GM18502 (cell line): Measurements from ENCODE around the gene SIRT6.
"Not testable (repeated sequence)": the region's sequence is repeated elsewhere in the genome, so short reads cannot be mapped to it uniquely, and the experiment has no call there.

ENCODE experiments used
- ATAC-seq: cut with Tn5 transposase; IDR thresholded peaks from one replicate; pipeline ENCODE4 v1.9.1; 2021; ENCODE audit warnings: mild to moderate bottlenecking; ENCODE audit not compliant: unreplicated experiment, poor library complexity

SIRT6 gene

GRCh38 chr19:4200940-4201542, 18.7 kb upstream of the SIRT6 start:
- ATAC-seq: no peak

DNA sequence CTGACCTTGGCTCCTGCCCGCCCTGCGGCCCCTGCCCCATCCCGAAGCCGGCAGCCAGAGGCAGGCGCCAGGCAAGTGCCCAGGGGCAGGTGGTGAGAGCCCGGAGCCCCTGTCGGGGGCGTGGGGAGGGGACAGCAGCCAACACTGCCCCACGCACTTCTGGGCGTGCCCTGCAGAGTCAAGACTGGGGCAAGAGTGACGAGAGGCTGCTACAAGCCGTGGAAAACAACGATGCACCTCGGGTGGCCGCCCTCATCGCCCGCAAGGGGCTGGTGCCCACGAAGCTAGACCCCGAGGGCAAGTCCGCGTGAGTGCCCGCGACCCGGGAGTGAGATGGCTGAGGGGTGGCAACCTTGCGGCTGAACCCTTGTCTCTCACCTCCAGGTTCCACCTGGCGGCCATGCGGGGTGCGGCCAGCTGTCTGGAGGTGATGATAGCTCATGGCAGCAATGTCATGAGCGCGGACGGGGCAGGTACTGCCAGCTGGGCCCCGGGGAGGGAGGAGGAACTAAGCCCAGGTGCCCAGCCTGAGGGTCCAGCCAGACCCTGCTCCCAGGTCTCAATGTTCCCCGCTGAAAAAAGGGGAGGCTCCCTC, 17.4 kb upstream of the SIRT6 start:
- no peak for ATAC-seq

GRCh38 chr19:4198467-4199126, 16.2 kb upstream of the SIRT6 start:
- ATAC-seq: no peak

GRCh38 chr19:4197625-4198466, 15.5 kb upstream of the SIRT6 start:
- no peak for ATAC-seq

DNA sequence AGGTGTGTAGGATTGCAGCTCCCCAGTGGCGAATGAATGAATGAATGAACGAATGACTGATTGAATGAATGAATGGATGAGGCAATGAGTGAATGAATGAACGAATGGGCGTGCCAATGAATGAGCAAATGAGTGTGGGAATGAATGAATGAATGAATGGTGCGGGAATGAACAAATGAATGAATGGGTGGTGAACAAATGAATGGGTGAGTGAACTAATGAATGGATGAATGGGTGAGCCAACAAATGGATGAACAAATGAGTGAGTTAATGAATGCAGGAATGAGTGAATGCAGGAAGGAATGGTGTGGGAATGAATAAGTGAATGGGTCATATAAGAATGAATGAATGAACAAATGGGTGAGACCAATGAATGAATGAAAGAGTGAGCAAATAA, 14.9 kb upstream of the SIRT6 start:
- no peak for ATAC-seq

DNA sequence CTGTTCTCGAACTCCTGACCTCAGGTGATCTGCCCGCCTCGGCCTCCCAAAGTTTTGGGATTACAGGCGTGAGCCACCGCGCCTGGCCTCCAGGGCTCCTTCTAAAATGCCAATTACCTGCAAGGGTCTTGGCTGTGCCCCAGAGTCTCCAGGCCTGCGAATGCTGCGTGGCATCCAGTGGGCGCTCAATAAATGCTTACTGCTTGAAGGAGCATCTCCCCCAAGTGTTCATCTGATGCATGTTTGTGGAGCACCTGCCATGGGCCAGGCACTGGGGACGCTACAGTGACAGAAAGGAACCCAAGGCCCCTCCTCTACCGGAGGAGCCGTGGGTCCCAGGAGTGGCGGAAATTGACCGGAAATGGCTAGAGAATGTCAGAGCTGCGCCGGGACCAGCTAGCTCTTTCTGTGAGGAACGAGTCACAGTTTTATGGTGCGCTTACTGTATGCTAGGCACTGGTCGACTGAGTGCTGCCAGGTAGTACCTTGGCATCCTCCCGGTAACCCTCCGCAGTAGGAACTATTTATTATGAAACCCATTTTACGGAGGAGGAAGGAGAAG, 14.3 kb upstream of the SIRT6 start:
- no peak for ATAC-seq

- ATAC-seq: no peak
Measured at GRCh38 chr19:4196009-4196408, 13.6 kb upstream of the SIRT6 start.

DNA sequence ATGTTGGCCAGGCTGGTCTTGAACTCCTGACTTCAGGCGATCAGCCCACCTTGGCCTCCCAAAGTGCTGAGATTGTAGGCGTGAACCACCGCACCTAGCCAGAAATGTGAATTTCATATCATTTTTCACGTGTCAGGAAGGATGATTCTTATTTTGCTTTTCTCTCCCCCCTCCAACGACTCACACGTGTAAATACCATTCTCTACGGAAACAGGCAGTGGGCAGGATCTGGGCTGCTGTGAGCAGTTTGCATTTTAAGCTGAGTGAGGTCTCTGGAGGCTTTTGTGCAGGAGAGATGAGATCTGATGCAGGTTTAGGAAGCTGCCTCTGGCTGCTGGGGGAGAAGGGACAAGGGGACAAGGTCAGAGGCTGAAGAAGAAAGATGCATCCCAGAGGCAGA, 12.0 kb upstream of the SIRT6 start:
- ATAC-seq: no peak

DNA sequence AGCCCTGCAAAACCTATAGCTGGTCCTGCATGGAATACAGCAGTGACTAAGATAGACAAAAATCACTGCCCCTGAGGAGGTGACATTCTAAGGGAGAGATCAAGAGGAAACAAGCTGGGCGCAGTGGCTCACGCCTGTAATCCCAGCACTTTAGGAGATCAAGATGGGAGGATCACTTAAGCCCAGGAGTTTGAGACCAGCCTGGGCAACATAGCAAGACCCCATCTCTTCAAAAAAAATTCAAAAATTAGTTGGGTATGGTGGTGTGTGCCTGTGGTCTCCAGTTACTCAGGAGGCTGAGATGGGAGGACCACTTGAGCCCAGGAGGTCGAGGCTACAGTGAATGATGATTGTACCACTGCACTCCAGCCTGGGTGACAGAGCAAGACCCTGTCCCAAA, 10.2 kb upstream of the SIRT6 start:
- ATAC-seq: not testable (repeated sequence)

DNA sequence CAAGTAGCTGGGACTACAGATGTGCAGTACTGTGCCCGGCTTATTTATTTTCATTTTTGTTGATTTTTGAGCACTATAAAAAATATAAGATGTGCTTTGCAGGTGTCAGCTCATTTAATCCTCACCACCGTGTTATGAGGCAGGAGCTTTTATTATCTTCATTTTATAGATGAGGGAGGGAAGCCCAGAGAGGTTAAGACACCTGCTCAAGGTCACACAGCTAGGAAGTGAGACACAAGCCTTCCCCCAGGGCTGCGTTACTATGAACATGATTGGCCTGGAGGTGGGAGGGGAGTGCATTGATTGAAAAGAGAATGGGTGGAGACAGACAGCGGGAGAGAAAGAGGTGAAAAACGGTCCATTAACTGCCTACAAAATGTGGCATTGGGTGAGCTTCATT, 7.3 kb upstream of the SIRT6 start:
- ATAC-seq: no peak

DNA sequence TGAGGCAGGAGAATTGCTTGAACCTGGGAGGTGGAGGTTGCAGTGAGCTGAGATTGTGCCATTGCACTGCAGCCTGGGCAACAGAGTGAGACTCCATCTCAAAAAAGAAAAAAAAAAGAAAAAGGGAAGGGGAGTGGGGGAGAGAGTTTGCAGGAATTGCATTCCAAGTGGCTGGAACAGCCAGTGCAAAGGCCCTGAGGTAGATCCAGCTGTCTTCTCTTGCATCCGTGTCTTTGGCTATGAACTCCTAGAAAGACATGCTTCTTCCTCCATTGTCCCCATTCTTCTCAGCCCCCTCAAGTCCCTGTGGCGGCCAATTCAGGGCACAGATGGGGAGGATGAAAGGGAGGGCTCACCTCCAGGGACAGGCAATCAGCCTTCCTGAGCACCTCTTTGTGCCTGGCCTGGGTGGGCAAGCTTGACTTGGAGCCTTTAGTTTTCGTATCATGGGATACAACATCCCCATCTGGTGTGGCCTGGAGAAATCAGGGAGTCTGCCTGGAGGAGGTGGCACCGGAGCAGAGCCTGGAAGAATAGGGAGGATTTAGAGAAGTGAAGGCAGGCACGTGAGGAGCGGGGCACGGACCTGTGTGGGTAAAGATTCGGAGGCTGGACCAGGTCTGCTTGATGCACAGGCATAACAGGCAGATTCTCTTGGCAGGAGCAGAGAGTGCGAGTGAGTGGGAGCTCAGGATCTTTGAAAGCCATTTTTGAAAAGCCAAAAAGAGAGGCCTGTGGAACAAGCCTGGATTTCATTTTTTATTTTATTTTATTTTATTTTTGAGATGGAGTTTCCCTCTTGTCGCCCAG, 5.2 kb upstream of the SIRT6 start:
- no peak for ATAC-seq

- ATAC-seq: no peak
Measured at GRCh38 chr19:4186087-4186993, 4.0 kb upstream of the SIRT6 start.

DNA sequence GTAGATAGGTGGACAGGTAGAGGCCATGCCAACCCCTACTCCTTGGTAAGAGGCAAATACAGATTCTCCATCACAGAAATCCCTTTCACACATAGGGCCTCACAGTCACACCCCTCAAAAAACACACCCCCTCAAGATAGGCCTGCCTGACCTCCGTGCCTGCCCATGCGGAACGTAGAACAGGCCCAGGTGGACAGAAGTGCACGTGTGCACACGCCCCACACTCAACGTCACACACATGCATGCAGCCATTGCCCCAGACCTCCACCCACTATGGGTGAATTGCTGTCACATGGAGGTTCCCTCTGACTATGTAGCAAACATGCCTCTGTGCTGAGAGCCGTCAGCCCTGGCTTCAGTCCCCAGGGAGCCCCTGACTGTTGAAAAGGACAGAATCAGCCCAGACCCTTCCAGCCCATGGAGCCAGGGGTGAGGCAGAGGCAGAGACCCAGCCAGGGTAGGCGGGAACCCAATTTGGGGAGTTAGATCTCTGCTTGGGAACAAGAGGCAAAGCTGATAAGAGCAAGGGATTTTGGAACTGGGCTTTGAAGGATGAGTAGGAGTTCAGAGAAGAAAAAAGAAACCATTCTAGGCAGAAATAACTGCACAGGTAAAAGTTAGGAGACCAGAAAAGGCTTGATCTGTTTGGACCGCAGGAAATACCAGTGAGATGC, 3.2 kb upstream of the SIRT6 start:
- ATAC-seq: no peak

GRCh38 chr19:4184718-4185352, 2.5 kb upstream of the SIRT6 start:
- ATAC-seq: no peak

GRCh38 chr19:4183967-4184717, 1.8 kb upstream of the SIRT6 start:
- ATAC-seq: no peak

GRCh38 chr19:4181053-4181508, 1.3 kb downstream of the SIRT6 start:
- ATAC-seq: no peak

DNA sequence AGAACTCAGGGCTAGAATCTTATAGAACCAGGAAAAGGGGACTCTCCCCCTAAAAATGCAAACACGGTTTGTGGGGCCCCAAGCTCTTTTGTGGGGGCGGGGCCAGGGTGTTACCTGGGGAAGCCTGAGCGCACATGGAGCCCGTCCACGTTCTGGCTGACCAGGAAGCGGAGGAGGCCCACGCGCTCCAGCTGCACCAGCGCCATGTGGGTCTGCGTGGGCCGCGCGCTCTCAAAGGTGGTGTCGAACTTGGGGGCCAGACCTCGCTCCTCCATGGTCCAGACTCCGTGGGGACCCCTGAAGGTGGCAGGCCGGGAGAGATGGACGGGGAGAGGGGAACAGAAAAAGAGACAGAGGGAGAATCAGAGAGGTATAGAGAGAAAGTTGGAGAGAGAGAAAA, 3.4 kb downstream of the SIRT6 start:
- no peak for ATAC-seq
